Mesendoderm (in vitro differentiated cells): ENCODE measurements around the gene COG8.
"Not testable (repeated sequence)": the region's sequence is repeated elsewhere in the genome, so short reads cannot be mapped to it uniquely, and the experiment has no call there.

Experiments
- DNase-seq: peaks from one replicate; pipeline ENCODE4 v3.0.0; 2013
- H2AK5ac ChIP-seq: 2 replicates; pipeline ENCODE4 v1.6.1; 2013; ENCODE audit warnings: low read length, inconsistent platforms
- H2BK120ac ChIP-seq: 2 replicates; pipeline ENCODE4 v1.6.1; 2013; ENCODE audit warnings: low read depth, mild to moderate bottlenecking, low read length, moderate library complexity, mixed read lengths
- H2BK15ac ChIP-seq: replicated peaks from 2 replicates; pipeline ENCODE4 v1.6.1; 2013; ENCODE audit warnings: low read depth, mild to moderate bottlenecking, moderate library complexity
- H2BK5ac ChIP-seq: 2 replicates; pipeline ENCODE4 v1.6.1; 2013; ENCODE audit warnings: low read length, inconsistent platforms
- H3K18ac ChIP-seq: 2 replicates; pipeline ENCODE4 v1.6.1; 2013; ENCODE audit warnings: mild to moderate bottlenecking, low read length, mixed read lengths
- H3K23ac ChIP-seq: one replicate; pipeline ENCODE4 v1.6.1; 2013; ENCODE audit warnings: low read length
- H3K27ac ChIP-seq: 2 replicates; pipeline ENCODE4 v1.5.1; 2013; ENCODE audit warnings: low read depth, mild to moderate bottlenecking, inconsistent platforms, low read length, moderate library complexity
- H3K27me3 ChIP-seq: 2 replicates; pipeline ENCODE4 v1.6.1; 2013; ENCODE audit warnings: low read length, control low read depth, mild to moderate bottlenecking, inconsistent platforms; ENCODE audit not compliant: insufficient read depth, poor library complexity
- H3K36me3 ChIP-seq: 2 replicates; pipeline ENCODE4 v1.6.1; 2013; ENCODE audit warnings: low read length, inconsistent platforms; ENCODE audit not compliant: control insufficient read depth, insufficient read depth
- H3K4ac ChIP-seq: one replicate; pipeline ENCODE4 v1.6.1; 2013; ENCODE audit warnings: low read depth, mild to moderate bottlenecking, low read length, moderate library complexity
- H3K4me1 ChIP-seq: 2 replicates; pipeline ENCODE4 v1.6.1; 2013; ENCODE audit warnings: low read depth, low read length, inconsistent platforms; ENCODE audit not compliant: control insufficient read depth
- H3K4me2 ChIP-seq: 2 replicates; pipeline ENCODE4 v1.6.1; 2013; ENCODE audit warnings: low read length
- H3K4me3 ChIP-seq: 2 replicates; pipeline ENCODE4 v1.5.1; 2013; ENCODE audit warnings: mild to moderate bottlenecking, low read length
- H3K56ac ChIP-seq: one replicate; pipeline ENCODE4 v1.6.1; 2013; ENCODE audit warnings: low read length
- H3K79me1 ChIP-seq: 2 replicates; pipeline ENCODE4 v1.6.1; 2013; ENCODE audit warnings: low read length, inconsistent platforms
- H3K79me2 ChIP-seq: 2 replicates; pipeline ENCODE4 v1.6.1; 2013; ENCODE audit warnings: mild to moderate bottlenecking, low read length; ENCODE audit not compliant: control insufficient read depth, insufficient read depth
- H3K9ac ChIP-seq: 2 replicates; pipeline ENCODE4 v1.6.1; 2013; ENCODE audit warnings: low read length, inconsistent platforms
- H4K5ac ChIP-seq: one replicate; pipeline ENCODE4 v1.6.1; 2013; ENCODE audit warnings: low read length
- H4K8ac ChIP-seq: one replicate; pipeline ENCODE4 v1.6.1; 2013; ENCODE audit warnings: low read depth, mild to moderate bottlenecking, control low read depth, low read length, moderate library complexity
- WGBS: extraction: QIAGEN DNeasy Blood & Tissue Kit; methylation state at CpG from one replicate; pipeline ENCODE4 v1.1.7; 2013; ENCODE audit warnings: low lambda C conversion rate, missing lambda C conversion rate; ENCODE audit not compliant: insufficient coverage; ENCODE audit errors: extremely low coverage; 5-methylcytosine and 5-hydroxymethylcytosine counted together

COG8 gene

DNA sequence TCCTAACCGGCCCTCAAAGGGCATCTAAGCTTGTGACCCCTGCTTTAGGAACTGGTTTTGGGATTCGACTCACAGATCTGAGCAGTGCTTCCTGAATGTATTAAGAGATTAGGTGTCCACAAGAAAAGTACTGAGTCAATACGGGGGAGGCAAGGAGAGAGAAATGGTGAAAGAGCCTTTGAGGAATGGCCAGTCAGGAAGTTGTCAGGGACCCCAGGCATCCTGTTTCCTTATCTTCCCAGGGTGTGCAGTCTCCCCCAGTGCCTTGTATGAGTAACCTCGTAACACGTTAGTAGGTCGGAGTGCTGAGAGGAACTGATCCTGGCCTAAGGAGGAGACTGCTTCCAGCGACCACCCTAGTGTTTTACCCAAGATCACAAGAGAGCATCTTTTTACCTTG lies 28.6 kb upstream of the COG8 start:
- Histone ChIP-seq H3K4ac (no peak overlapping the region), H3K23ac (no peak overlapping the region), H4K8ac (no peak overlapping the region), H2BK5ac (no peak overlapping the region), H3K4me2 (no peak overlapping the region), H2AK5ac (no peak overlapping the region), H2BK15ac (no peak overlapping the region), H3K79me1 (peaks cover 2% of the 10 kb centered on the region), H3K9ac (no peak overlapping the region), H3K56ac (no peak overlapping the region), H2BK120ac (no peak overlapping the region), H3K27me3 (no peaks in the 10 kb centered on the region), H4K5ac (no peak overlapping the region), H3K18ac (no peak overlapping the region), H3K79me2 (no peaks in the 10 kb centered on the region), H3K4me1 (no peaks in the 10 kb centered on the region), H3K4me3 (no peak overlapping the region), H3K27ac (no peak overlapping the region), H3K36me3 (peaks cover 8% of the 10 kb centered on the region)
- no peak for DNase-seq
- no CpG with 5 or more reads among the region's 7 CpGs for WGBS

DNA sequence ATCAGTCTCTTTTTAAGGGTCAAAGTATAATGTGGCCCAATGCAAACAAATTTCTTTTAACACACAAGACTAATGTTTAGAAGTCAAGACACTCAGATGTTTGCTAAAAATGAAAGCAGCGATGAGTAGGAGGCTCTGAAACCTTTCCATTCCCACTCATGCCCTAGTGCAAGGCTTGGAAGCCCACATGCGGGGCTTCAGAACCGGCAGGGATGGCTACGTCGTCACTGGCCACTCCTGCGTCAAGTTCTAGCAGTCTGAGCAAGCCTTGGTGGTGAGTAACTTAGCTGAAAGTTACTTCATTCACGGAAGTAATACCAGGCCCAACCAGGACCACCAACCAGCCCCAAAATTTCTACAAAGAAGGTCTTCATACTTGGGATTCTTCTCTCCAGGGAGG lies 27.1 kb upstream of the COG8 start:
- Histone ChIP-seq H2BK120ac (no peak overlapping the region), H3K4me1 (no peaks in the 10 kb centered on the region), H2AK5ac (no peak overlapping the region), H3K23ac (no peak overlapping the region), H3K4ac (no peak overlapping the region), H3K56ac (no peak overlapping the region), H4K5ac (no peak overlapping the region), H3K79me2 (no peaks in the 10 kb centered on the region), H3K9ac (no peak overlapping the region), H2BK5ac (no peak overlapping the region), H3K27ac (no peak overlapping the region), H3K4me2 (no peak overlapping the region), H2BK15ac (no peak overlapping the region), H3K4me3 (no peak overlapping the region), H3K18ac (no peak overlapping the region), H3K79me1 (no peaks in the 10 kb centered on the region), H3K27me3 (no peaks in the 10 kb centered on the region), H4K8ac (no peak overlapping the region), H3K36me3 (peaks cover 8% of the 10 kb centered on the region)
- DNase-seq = no peak
- WGBS = no CpG with 5 or more reads among the region's 7 CpGs

DNA sequence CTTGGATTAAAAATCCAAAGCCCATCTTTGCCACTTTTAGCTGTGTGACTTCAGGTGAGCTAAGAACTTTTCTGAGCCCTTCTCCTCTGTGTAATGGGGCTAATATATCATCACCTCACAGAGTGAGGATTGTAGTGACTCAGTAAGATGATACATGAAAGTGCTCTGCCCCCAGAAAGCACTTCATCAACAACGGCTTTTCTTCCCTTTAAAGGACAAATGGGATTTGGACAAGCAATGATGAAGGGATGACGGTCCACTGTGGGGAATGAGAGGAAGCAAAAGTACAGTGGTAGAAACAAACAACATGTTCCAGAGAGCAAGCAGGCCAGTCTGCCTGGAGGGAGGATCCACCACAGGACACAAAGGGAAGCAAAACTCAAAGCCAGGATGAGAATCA lies 26.5 kb upstream of the COG8 start:
- Histone ChIP-seq H2BK120ac (no peak overlapping the region), H2BK15ac (no peak overlapping the region), H3K4me2 (no peak overlapping the region), H3K9ac (no peak overlapping the region), H3K79me2 (no peaks in the 10 kb centered on the region), H3K79me1 (no peaks in the 10 kb centered on the region), H3K4me1 (no peaks in the 10 kb centered on the region), H3K23ac (no peak overlapping the region), H3K36me3 (peaks cover 8% of the 10 kb centered on the region), H2BK5ac (no peak overlapping the region), H3K27ac (no peak overlapping the region), H3K4me3 (no peak overlapping the region), H3K18ac (no peak overlapping the region), H3K56ac (no peak overlapping the region), H4K8ac (no peak overlapping the region), H4K5ac (no peak overlapping the region), H2AK5ac (no peak overlapping the region), H3K4ac (no peak overlapping the region), H3K27me3 (no peaks in the 10 kb centered on the region)
- no CpG with 5 or more reads among the region's 2 CpGs for WGBS
- no peak for DNase-seq

DNA sequence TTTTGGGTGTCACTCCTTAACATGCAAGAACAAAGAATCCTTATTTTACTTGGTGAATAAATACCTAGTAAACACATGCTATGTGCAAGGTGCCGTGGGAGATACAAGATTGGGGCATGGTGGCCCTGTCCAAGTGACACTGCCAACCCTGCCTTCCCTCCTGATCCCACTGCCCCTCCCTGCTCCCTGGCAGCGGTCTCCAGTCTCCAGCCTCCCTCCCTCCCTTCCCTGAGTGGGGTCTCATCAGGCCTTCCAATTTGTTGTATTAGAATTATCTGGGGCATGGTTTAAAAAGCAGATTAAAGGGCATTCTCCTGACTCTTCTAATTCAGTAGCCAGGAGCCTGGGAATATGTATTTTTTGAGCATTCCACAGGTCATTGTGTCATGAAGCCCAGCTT lies 24.7 kb upstream of the COG8 start:
- WGBS = no CpG with 5 or more reads among the region's 2 CpGs
- no peak overlapping the region for H3K4me2 ChIP-seq
- H3K79me2 ChIP-seq = no peaks in the 10 kb centered on the region
- H3K4me1 ChIP-seq = no peaks in the 10 kb centered on the region
- H3K56ac ChIP-seq = no peak overlapping the region
- H3K4me3 ChIP-seq = no peak overlapping the region
- H3K79me1 ChIP-seq = no peaks in the 10 kb centered on the region
- H3K27ac ChIP-seq = no peak overlapping the region
- no peak overlapping the region for H3K23ac ChIP-seq
- H4K8ac ChIP-seq = no peak overlapping the region
- no peak overlapping the region for H2AK5ac ChIP-seq
- no peak overlapping the region for H3K4ac ChIP-seq
- no peaks in the 10 kb centered on the region for H3K27me3 ChIP-seq
- H2BK5ac ChIP-seq = no peak overlapping the region
- H2BK120ac ChIP-seq = no peak overlapping the region
- no peak overlapping the region for H3K9ac ChIP-seq
- H4K5ac ChIP-seq = no peak overlapping the region
- H2BK15ac ChIP-seq = no peak overlapping the region
- H3K36me3 ChIP-seq = peaks cover 7% of the 10 kb centered on the region
- DNase-seq = no peak
- no peak overlapping the region for H3K18ac ChIP-seq

DNA sequence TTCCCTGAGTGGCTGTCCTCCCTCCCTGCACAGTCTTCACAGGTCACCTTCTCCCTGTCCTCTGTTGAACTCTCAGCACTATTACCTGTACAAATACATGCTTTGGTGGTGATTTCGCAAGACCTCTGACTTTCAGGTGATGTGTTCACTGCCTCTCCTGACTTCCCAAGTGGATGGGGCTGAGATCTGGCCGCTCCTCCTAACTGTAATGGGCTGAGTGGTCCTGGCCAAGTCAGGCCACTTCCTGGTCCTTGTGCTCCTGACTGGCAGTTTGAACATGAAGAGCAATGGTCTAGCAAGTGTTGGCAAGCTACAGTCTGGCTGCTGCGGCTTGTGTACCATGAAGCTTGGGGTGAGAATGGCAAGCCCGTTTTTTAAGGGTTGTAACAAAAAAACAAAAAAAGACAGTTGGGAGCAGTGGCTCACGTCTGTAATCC lies 23.9 kb upstream of the COG8 start:
- no peak overlapping the region for H3K4me3 ChIP-seq
- H2BK15ac ChIP-seq = no peak overlapping the region
- no peak overlapping the region for H3K4ac ChIP-seq

DNA sequence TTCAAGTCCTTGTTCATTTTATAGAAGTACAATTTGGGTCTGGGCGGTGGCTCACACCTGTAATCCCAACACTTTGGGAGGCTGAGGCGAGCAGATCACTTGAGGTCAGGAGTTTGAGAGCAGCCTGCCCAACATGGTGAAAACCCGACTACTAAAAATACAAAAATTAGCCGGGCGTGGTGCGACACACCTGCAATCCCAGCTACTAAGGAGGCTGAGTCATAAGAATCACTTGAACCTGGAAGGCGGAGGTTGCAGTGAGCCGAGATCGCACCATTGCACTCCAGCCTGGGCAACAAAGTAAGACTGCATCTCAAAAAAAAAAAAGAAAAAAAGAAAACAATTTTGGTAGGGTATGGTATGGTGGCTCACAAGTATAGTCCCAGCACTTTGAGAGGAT lies 20.7 kb upstream of the COG8 start:
- not testable (repeated sequence) for H3K79me2 ChIP-seq, H3K4me1 ChIP-seq, H2BK120ac ChIP-seq, H4K5ac ChIP-seq, H3K23ac ChIP-seq, DNase-seq, H3K4ac ChIP-seq, H3K79me1 ChIP-seq, H3K4me3 ChIP-seq, H3K18ac ChIP-seq, H3K27ac ChIP-seq, H3K9ac ChIP-seq, H3K36me3 ChIP-seq, H2BK15ac ChIP-seq, H3K27me3 ChIP-seq, H2AK5ac ChIP-seq, H3K56ac ChIP-seq, H4K8ac ChIP-seq, H3K4me2 ChIP-seq, H2BK5ac ChIP-seq
- whole genome bisulfite sequencing = no CpG with 5 or more reads among the region's 9 CpGs

More for the DNA sequence above, 23.9 kb upstream of the COG8 start:
- Histone ChIP-seq H3K18ac (no peak overlapping the region), H3K4me2 (no peak overlapping the region), H4K5ac (no peak overlapping the region), H3K79me2 (no peaks in the 10 kb centered on the region), H3K27ac (no peak overlapping the region), H3K56ac (no peak overlapping the region), H3K23ac (no peak overlapping the region), H3K9ac (no peak overlapping the region), H2BK120ac (no peak overlapping the region), H2BK5ac (no peak overlapping the region), H3K36me3 (peaks cover 6% of the 10 kb centered on the region), H4K8ac (no peak overlapping the region), H3K4me1 (no peaks in the 10 kb centered on the region), H3K79me1 (no peaks in the 10 kb centered on the region), H2AK5ac (no peak overlapping the region), H3K27me3 (no peaks in the 10 kb centered on the region)
- WGBS = no CpG with 5 or more reads among the region's 5 CpGs
- no peak for DNase-seq
